Measurements from ENCODE around the gene MAGEB17. TPM values are rescaled to one million over a fixed set of nuclear protein-coding genes. Genes with fewer than 3 reads are reported as not detected.

MAGEB17 gene
- total and polyA plus RNA-seq, 2 of the 8 experiments (the other 6 are each of a cell fraction or from before 2014, with no cell fraction given), result 0.48 to 1.1 TPM

DNA sequence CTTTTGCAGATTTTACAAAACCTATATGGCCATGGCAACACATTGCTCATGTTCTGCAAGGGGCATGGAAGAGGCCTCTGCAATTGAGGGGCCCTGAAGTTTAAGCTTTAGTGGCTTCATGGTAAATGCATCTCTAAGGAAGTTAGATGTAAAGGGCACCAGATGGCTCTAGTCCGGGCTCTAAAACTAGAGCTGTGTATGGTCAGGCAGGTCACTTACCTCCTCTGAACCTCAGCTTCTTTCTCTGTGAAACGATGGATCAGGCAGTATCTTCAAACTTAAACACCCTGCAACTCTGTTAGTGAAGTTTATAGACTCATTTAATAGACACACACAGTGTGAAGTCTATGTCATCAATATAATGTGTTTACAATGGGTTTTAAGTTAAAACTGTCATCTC is 10.0 kb downstream of the MAGEB17 start:
- DNase-seq (ENCODE audit: low read depth in 1 of 2, low spot score in 2 of 2) (no peak), FAIRE-seq (peak; percentile 48)
- H3K36me3 ChIP-seq (ENCODE audit: control insufficient read depth in 2 of 4, insufficient read depth in 4 of 4, low read length in 3 of 4), result no peaks in the 10 kb centered on the region

More for the DNA sequence above, 10.0 kb downstream of the MAGEB17 start:
- Histone ChIP-seq H2BK5ac (ENCODE audit: low read depth, low read length) (no peak overlapping the region; the same call in 1 of the 2 replicates), H3K27me3 (replicated peaks in 1 of 4; ENCODE audit: control insufficient read depth in 3 of 4, extremely low read depth in 1 of 4, insufficient read depth in 3 of 4, low read length in 3 of 4) (no peaks in the 10 kb centered on the region), H3K79me1 (ENCODE audit: low read depth, low read length) (no peaks in the 10 kb centered on the region), H3K14ac (ENCODE audit: insufficient read length) (no peak overlapping the region), H2BK15ac (ENCODE audit: low read length) (no peak overlapping the region), H3K4ac (replicated peaks; ENCODE audit: insufficient read length, low read depth, low read length) (no peak overlapping the region), H4K5ac (ENCODE audit: insufficient read length, low read depth, low read length) (no peak overlapping the region), H3K79me2 (ENCODE audit: control insufficient read depth in 1 of 2, insufficient read depth in 2 of 2, low read length in 2 of 2) (no peaks in the 10 kb centered on the region), H3K18ac (ENCODE audit: extremely low read depth, low read length) (no peak overlapping the region; the same call in 1 of the 2 replicates), H3K4me3 (ENCODE audit: extremely low read depth in 1 of 4, insufficient read depth in 2 of 4, low read depth in 3 of 4, low read length in 4 of 4) (no peak overlapping the region), H2AK5ac (ENCODE audit: low read depth, low read length) (no peak overlapping the region), H4K8ac (ENCODE audit: extremely low read depth, insufficient read depth, low read length) (no peak overlapping the region), H3K4me1 (replicated peaks in 1 of 4; ENCODE audit: control insufficient read depth in 3 of 4, insufficient read depth in 4 of 4, low read length in 3 of 4) (peaks cover 0 to 3% (median 0%) of the 10 kb centered on the region in 4 experiments; a peak in 1 of 7 replicates), H2BK20ac (ENCODE audit: low read length) (no peak overlapping the region), H3K9ac (replicated peaks in 1 of 4; ENCODE audit: extremely low read depth in 1 of 4, low read depth in 3 of 4, low read length in 3 of 4) (no peak overlapping the region), H3K9me3 (ENCODE audit: insufficient read depth in 2 of 2, low read depth in 1 of 2, low read length in 1 of 2) (no peaks in the 10 kb centered on the region), H3K4me2 (ENCODE audit: insufficient read depth in 1 of 2, low read depth in 2 of 2, low read length in 2 of 2) (no peak overlapping the region), H2BK12ac (ENCODE audit: low read depth, low read length) (no peak overlapping the region), H3K23ac (ENCODE audit: insufficient read length) (no peak overlapping the region), H2BK120ac (replicated peaks; ENCODE audit: low read depth, low read length) (no peak overlapping the region), H2AFZ (ENCODE audit: low read length) (no peak overlapping the region), H3K56ac (replicated peaks; ENCODE audit: insufficient read length, low read depth, low read length) (no peak overlapping the region), H4K91ac (replicated peaks; ENCODE audit: insufficient read length, low read length) (no peak overlapping the region), H3K23me2 (ENCODE audit: low read depth, low read length) (no peaks in the 10 kb centered on the region), H4K20me1 (replicated peaks in 1 of 2; ENCODE audit: control insufficient read depth in 1 of 2, insufficient read depth in 2 of 2, low read length in 2 of 2) (no peaks in the 10 kb centered on the region), H3K27ac (ENCODE audit: low read depth, low read length) (no peak overlapping the region)
- ChIA-PET CTCF (ENCODE audit: partially characterized antibody) (no interaction called here), POLR2A (ENCODE audit: partially characterized antibody) (interaction anchor here (0.8 to 0.9 kb wide), 2 partner anchors 10 to 40 kb away, joined by 3 read pairs; no protein-coding TSS in a partner anchor)
- TF ChIP-seq CHD1 (IDR thresholded peaks at IDR 0.05; ENCODE audit: low read depth, low read length) (no peak), JUND (IDR thresholded peaks at IDR 0.05; ENCODE audit: low read length) (no peak), SP1 (IDR thresholded peaks at IDR 0.05; ENCODE audit: low read depth, low read length) (no peak), GABPA (IDR thresholded peaks at IDR 0.05; ENCODE audit: borderline replicate concordance, insufficient read depth, low read length) (no peak), JUN (IDR thresholded peaks at IDR 0.05; ENCODE audit: low read depth, low read length) (no peak), SIX5 (IDR thresholded peaks at IDR 0.05; ENCODE audit: low read depth, low read length) (no peak), SUZ12 (IDR thresholded peaks at IDR 0.05; ENCODE audit: low read length) (no peak), CEBPB (IDR thresholded peaks at IDR 0.05; ENCODE audit: low read depth, low read length) (no peak)
- TF ChIP-seq, protein P1, sequence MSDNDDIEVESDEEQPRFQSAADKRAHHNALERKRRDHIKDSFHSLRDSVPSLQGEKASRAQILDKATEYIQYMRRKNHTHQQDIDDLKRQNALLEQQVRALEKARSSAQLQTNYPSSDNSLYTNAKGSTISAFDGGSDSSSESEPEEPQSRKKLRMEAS (IDR thresholded peaks at IDR 0.05), result no peak
- 59% methylated on average over 2 of the region's 2 CpGs; no CpG with 5 or more reads in 1 of the 2 experiments for WGBS, 2 experiments (ENCODE audit: extremely low coverage in 1 of 2, insufficient coverage in 1 of 2, insufficient read length in 1 of 2, insufficient replicate concordance in 2 of 2, low coverage in 1 of 2, low lambda C conversion rate in 2 of 2, missing lambda C conversion rate in 1 of 2)
